Measurements from ENCODE around the gene GIT2. TPM values are rescaled to one million over a fixed set of nuclear protein-coding genes. Genes with fewer than 3 reads are reported as not detected.
A peak's percentile ranks its signal among the peaks of the same experiment; 100 is the strongest.

The GIT2 gene
- total and polyA plus RNA-seq, 2 of the 13 experiments (the other 11 are each of a cell fraction or from before 2014, with no cell fraction given), result 18.4 to 19.8 TPM

- TF ChIP-seq FLYWCH1 (CRISPR knock-in tag; IDR thresholded peaks at IDR 0.05) (no peak), SALL1 (CRISPR knock-in tag; IDR thresholded peaks at IDR 0.05) (peak; percentile 23; the same call in 1 of the 2 replicates), HMG20B (CRISPR knock-in tag; conservative IDR thresholded peaks at IDR 0.05) (no peak), SIX4 (CRISPR knock-in tag; IDR thresholded peaks at IDR 0.05) (no peak), SMARCC2 (IDR thresholded peaks at IDR 0.05) (no peak), HCFC1 (IDR thresholded peaks at IDR 0.05; ENCODE audit: low read depth, low read length) (no peak), CTCF (CRISPR knock-in tag; IDR thresholded peaks at IDR 0.05) (peak; percentile 78), ATF4 (CRISPR knock-in tag; IDR thresholded peaks at IDR 0.05) (no peak), BORCS8-MEF2B (CRISPR knock-in tag; IDR thresholded peaks at IDR 0.05) (no peak), ZNF253 (CRISPR knock-in tag; IDR thresholded peaks at IDR 0.05; ENCODE audit: borderline replicate concordance) (no peak), RELA (CRISPR knock-in tag; IDR thresholded peaks at IDR 0.05) (no peak), ZNF629 (CRISPR knock-in tag; conservative IDR thresholded peaks at IDR 0.05) (peak; percentile 71), ZNF614 (CRISPR knock-in tag; IDR thresholded peaks at IDR 0.05; ENCODE audit: borderline replicate concordance) (no peak), ZNF589 (CRISPR knock-in tag; conservative IDR thresholded peaks at IDR 0.05) (no peak), MNT (IDR thresholded peaks at IDR 0.05) (no peak), ARID5B (CRISPR knock-in tag; IDR thresholded peaks at IDR 0.05) (no peak), ZFP82 (CRISPR knock-in tag; IDR thresholded peaks at IDR 0.05; ENCODE audit: borderline replicate concordance) (no peak), ZNF12 (CRISPR knock-in tag; IDR thresholded peaks at IDR 0.05) (no peak), ZFP37 (CRISPR knock-in tag; IDR thresholded peaks at IDR 0.05; ENCODE audit: borderline replicate concordance) (no peak), KDM2A (CRISPR knock-in tag; IDR thresholded peaks at IDR 0.05; ENCODE audit: borderline replicate concordance, low read depth) (0 out of 2 replicates have a peak, but pooled peaks have one; percentile 19), SMC3 (IDR thresholded peaks at IDR 0.05; ENCODE audit: low read length) (peak; percentile 79), RORA (CRISPR knock-in tag; IDR thresholded peaks at IDR 0.05) (no peak)
Observed at GRCh38 chr12:109927622-109928021, 68.5 kb downstream of the GIT2 start (continued).

All from HepG2 (cell line).